HEK293T (cell line): ENCODE results near the gene SLC35A2.
"Not testable (repeated sequence)": the region's sequence is repeated elsewhere in the genome, so short reads cannot be mapped to it uniquely, and the experiment has no call there.

Experiments
- CTCF ChIA-PET: fragments of 350-600 bp; formaldehyde crosslinking; extraction: SDS; loops from one replicate; lab custom pipeline; 2021; ENCODE audit warnings: antibody characterized with exemption, inconsistent platforms; lab: Yijun Ruan, JAX
- POLR2A ChIA-PET: fragments of 350-600 bp; formaldehyde crosslinking; extraction: SDS; loops from one replicate; lab custom pipeline; 2020; ENCODE audit warnings: antibody characterized with exemption, inconsistent platforms; lab: Yijun Ruan, JAX
- DNase-seq: peaks from one replicate; pipeline ENCODE4 v3.0.0; 2012; ENCODE audit warnings: mixed read lengths; ENCODE audit errors: extremely low spot score
- ARNT ChIP-seq: fragments of 450-650 bp; IDR thresholded peaks from 2 replicates; pipeline ENCODE4 v1.6.1; 2017; ENCODE audit warnings: mild to moderate bottlenecking
- BHLHE40 ChIP-seq: fragments of 450-650 bp; IDR thresholded peaks from 2 replicates; pipeline ENCODE4 v1.6.1; 2016; ENCODE audit warnings: mild to moderate bottlenecking, moderate library complexity, borderline replicate concordance
- CTBP1 ChIP-seq: fragments of 450-650 bp; IDR thresholded peaks from 2 replicates; pipeline ENCODE4 v1.6.1; 2016; ENCODE audit warnings: borderline replicate concordance
- ELF4 ChIP-seq: fragments of 450-650 bp; IDR thresholded peaks from 2 replicates; pipeline ENCODE4 v1.6.1; 2017; ENCODE audit warnings: antibody characterized with exemption
- FOXA1 ChIP-seq: fragments of 450-650 bp; IDR thresholded peaks from 2 replicates; pipeline ENCODE4 v1.6.1; 2016; ENCODE audit warnings: mild to moderate bottlenecking
- FOXK2 ChIP-seq: fragments of 450-650 bp; IDR thresholded peaks from 2 replicates; pipeline ENCODE4 v1.6.1; 2016; ENCODE audit warnings: mild to moderate bottlenecking
- FOXM1 ChIP-seq: fragments of 450-650 bp; IDR thresholded peaks from 2 replicates; pipeline ENCODE4 v1.6.1; 2017; ENCODE audit warnings: mild to moderate bottlenecking, borderline replicate concordance
- HDGF ChIP-seq: fragments of 450-650 bp; IDR thresholded peaks from 2 replicates; pipeline ENCODE4 v1.6.1; 2017; ENCODE audit warnings: antibody characterized with exemption, borderline replicate concordance
- L3MBTL2 ChIP-seq: fragments of 450-650 bp; conservative IDR thresholded peaks from 2 replicates; pipeline ENCODE4 v1.6.1; 2016; ENCODE audit warnings: mild to moderate bottlenecking
- LEF1 ChIP-seq: fragments of 450-650 bp; IDR thresholded peaks from 2 replicates; pipeline ENCODE4 v1.6.1; 2017; ENCODE audit warnings: mild to moderate bottlenecking, borderline replicate concordance
- NFRKB ChIP-seq: fragments of 450-650 bp; IDR thresholded peaks from 2 replicates; pipeline ENCODE4 v1.6.1; 2016; ENCODE audit warnings: mild to moderate bottlenecking, moderate library complexity
- SP1 ChIP-seq: fragments of 450-650 bp; IDR thresholded peaks from 2 replicates; pipeline ENCODE4 v1.6.1; 2017
- SUZ12 ChIP-seq: fragments of 450-650 bp; IDR thresholded peaks from 2 replicates; pipeline ENCODE4 v1.6.1; 2016; ENCODE audit warnings: mild to moderate bottlenecking
- TARDBP ChIP-seq: fragments of 450-650 bp; IDR thresholded peaks from 2 replicates; pipeline ENCODE4 v1.6.1; 2016
- ZNF384 ChIP-seq: fragments of 450-650 bp; IDR thresholded peaks from 2 replicates; pipeline ENCODE4 v1.6.1; 2016
- TF ChIP-seq, protein P1 (sequence below): fragments of 450-650 bp; IDR thresholded peaks from 2 replicates; pipeline ENCODE4 v1.6.1; 2016

The SLC35A2 gene

DNA sequence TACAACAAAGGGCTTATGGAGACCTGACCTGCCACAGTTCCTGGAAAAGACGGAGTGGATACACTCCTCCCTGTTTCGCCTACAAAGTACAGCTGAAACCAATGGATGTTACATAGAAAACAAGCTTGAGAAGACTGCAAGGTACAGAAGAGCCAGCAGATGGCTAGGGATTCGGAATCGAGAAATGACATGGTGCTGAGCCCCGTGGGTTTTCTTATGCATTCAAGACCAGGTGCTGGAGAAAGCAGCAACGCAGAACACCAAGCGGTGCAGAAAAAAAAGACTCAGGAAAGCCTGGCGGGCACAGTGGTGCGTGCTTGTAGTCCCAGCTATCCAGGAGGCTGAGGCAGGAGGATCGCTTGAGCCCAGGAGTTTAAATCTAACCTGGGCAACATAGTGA, 27.7 kb downstream of the SLC35A2 start:
- no peak for DNase-seq
- CTCF ChIA-PET = interaction anchor here (1.1 kb wide), 1 partner anchor 60 kb away, joined by 3 read pairs; no protein-coding TSS in a partner anchor
- POLR2A ChIA-PET = interaction anchor here (0.7 to 1.0 kb wide), 2 partner anchors 14 to 19 kb away, joined by 3 read pairs; partner anchors contain the start of genes PQBP1 and TIMM17B

DNA sequence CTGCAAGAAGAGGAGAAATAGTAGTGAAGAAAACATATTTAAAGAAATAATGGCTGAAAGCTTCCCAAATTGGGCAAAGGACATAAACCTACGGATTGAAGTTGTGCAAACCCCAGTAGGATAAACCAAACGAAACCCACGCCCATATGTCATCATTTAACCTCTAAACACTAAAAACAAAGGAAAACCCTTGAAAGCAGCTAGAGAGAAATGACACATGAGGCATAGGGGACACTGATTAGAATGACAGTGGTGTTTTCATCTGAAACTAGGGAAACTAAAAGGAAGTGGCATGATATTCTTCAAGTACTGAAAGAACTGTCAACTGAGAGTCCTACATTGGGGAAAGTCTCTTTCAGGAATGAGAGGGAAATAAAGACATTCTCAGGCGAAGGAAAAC, 34.5 kb downstream of the SLC35A2 start:
- POLR2A ChIA-PET = interaction anchor here (2.3 kb wide), 1 partner anchor 21 kb away, joined by 8 read pairs; the partner anchor contains the start of genes PQBP1 and TIMM17B
- DNase-seq, CTCF ChIA-PET: not testable (repeated sequence)

More for the DNA sequence above, 27.7 kb downstream of the SLC35A2 start:
- TF ChIP-seq FOXM1 (no peak), FOXK2 (no peak), ELF4 (no peak), ZNF384 (no peak), HDGF (no peak), TARDBP (no peak), NFRKB (no peak), CTBP1 (no peak), ARNT (no peak), FOXA1 (no peak)

DNA sequence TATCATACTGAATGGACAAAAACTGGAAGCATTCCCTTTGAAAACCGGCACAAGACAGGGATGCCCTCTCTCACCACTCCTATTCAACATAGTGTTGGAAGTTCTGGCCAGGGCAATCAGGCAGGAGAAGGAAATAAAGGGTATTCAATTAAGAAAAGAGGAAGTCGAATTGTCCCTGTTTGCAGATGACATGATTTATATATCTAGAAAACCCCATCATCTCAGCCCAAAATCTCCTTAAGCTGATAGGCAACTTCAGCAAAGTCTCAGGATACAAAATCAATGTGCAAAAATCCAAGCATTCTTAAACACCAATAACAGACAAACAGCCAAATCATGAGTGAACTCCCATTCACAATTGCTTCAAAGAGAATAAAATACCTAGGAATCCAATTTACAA, 39.4 kb downstream of the SLC35A2 start:
- POLR2A ChIA-PET, CTCF ChIA-PET: not testable (repeated sequence)

DNA sequence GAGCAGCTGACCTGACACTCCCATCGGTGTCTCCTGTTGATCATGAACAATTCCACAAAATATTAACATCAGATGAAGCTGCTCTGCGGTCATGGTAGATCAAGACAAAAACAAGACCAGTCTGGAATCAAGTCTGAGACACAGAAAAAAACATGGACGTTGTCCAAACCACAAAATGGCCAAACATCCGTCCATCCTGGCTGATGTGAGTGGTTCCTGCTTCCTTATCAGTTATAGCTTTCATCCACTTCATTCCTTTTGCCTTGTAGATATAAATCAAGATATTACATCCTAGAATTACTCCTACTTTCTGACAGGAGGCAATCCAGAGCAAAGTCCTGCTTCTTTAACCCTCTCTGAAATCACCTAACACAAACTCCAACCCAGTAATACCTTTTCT, 47.2 kb downstream of the SLC35A2 start:
- CTCF ChIA-PET = no interaction called here
- DNase-seq = no peak
- TF ChIP-seq FOXA1 (no peak), SUZ12 (no peak), TARDBP (no peak), BHLHE40 (no peak), LEF1 (no peak), SP1 (no peak), NFRKB (no peak), ZNF384 (no peak), L3MBTL2 (no peak), FOXM1 (no peak), HDGF (no peak), FOXK2 (no peak), ELF4 (no peak), ARNT (no peak)
- TF ChIP-seq, protein P1, sequence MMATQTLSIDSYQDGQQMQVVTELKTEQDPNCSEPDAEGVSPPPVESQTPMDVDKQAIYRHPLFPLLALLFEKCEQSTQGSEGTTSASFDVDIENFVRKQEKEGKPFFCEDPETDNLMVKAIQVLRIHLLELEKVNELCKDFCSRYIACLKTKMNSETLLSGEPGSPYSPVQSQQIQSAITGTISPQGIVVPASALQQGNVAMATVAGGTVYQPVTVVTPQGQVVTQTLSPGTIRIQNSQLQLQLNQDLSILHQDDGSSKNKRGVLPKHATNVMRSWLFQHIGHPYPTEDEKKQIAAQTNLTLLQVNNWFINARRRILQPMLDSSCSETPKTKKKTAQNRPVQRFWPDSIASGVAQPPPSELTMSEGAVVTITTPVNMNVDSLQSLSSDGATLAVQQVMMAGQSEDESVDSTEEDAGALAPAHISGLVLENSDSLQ = no peak
- POLR2A ChIA-PET = no interaction called here

More for the DNA sequence above, 39.4 kb downstream of the SLC35A2 start:
- DNase-seq = not testable (repeated sequence)

DNA sequence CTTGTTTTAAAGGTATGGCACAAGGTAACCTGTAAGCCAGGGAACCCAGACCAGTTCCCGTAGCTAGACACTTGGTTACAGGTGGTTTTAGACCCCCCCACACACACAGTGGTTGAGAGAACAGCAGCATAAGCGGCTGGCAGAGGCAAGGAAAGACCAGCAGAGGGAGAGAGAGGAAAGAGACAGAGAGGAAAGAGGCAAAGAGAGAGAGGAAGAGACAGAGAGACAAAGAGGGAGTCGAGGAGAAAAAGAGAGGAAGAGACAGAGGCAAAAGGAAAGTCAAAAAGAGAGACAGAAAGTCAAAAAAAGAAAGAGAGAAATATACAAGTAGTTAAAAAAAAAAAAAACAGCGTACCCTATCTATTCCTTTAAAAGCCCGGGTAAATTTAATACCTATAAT, 56.5 kb downstream of the SLC35A2 start:
- ChIA-PET CTCF (interaction anchor here (0.6 kb wide), 1 partner anchor 58 kb away, joined by 3 read pairs; no protein-coding TSS in a partner anchor), POLR2A (no interaction called here)
- TF ChIP-seq ELF4 (no peak), HDGF (no peak), ZNF384 (no peak), SUZ12 (no peak), CTBP1 (no peak), ARNT (no peak), FOXK2 (no peak), LEF1 (no peak), FOXM1 (no peak)
- TF ChIP-seq, protein P1 = no peak
- DNase-seq = no peak

DNA sequence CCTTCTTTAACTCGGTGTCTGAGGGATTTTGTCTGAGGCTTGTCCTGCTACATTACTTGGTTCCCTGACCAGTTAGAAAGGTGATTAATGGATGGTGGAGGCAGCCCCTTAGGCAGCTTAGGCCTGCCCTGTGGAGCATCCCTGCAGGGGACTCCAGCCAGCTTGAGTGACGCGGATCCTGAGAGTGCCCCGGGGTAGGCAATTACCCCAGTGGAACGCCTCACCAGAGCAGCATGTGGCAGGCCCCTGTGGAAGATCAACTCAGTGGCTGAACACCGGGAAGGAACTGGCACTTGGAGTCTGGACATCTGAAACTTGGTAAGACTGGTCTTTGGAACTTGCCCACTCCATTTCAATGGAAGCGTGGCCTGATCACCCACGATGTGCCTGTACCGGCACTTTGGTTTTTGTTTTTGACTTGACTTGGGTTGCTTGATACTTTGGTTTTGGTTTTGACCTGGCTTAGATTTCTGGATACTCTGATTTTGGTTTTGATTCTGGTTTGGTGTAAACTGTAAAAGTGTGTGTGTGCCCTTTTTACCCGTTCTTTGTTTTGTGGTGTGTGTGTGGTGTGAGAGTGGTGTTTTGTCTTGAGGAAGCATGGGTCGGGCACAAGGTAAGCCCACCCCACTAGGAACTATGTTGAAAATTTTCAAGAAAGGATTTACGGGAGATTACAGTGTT, 57.2 kb downstream of the SLC35A2 start:
- POLR2A ChIA-PET, DNase-seq: not testable (repeated sequence)
- CTCF ChIA-PET = interaction anchor here (0.6 kb wide), 1 partner anchor 57 kb away, joined by 3 read pairs; no protein-coding TSS in a partner anchor

DNA sequence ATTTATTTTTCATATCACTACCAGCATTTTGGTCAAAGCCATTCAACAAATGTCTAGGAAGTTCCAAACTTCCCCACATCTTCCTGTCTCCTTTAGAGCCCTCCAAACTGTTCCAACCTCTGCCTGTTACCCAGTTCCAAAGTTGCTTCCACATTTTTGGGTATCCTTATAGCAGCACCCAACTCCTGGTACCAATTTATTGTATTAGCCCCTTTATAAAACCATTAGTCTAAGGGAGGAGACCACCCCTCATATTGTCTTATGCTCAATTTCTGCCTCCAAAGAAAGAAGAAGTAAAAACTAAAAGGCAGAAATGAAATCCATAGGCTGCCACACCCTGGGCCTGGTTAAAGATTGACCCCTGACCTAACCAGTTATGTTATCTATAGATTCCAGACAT, 58.0 kb downstream of the SLC35A2 start:
- DNase-seq, POLR2A ChIA-PET, CTCF ChIA-PET: not testable (repeated sequence)
